GM21737 (cell line): ENCODE results near the gene MYLK2.
"Not testable (repeated sequence)": the region's sequence is repeated elsewhere in the genome, so short reads cannot be mapped to it uniquely, and the experiment has no call there.

Experiments
- ATAC-seq: cut with Tn5 transposase; IDR thresholded peaks from one replicate; pipeline ENCODE4 v1.9.1; 2021; ENCODE audit warnings: mild to moderate bottlenecking, moderate library complexity; ENCODE audit not compliant: unreplicated experiment

The MYLK2 gene

DNA sequence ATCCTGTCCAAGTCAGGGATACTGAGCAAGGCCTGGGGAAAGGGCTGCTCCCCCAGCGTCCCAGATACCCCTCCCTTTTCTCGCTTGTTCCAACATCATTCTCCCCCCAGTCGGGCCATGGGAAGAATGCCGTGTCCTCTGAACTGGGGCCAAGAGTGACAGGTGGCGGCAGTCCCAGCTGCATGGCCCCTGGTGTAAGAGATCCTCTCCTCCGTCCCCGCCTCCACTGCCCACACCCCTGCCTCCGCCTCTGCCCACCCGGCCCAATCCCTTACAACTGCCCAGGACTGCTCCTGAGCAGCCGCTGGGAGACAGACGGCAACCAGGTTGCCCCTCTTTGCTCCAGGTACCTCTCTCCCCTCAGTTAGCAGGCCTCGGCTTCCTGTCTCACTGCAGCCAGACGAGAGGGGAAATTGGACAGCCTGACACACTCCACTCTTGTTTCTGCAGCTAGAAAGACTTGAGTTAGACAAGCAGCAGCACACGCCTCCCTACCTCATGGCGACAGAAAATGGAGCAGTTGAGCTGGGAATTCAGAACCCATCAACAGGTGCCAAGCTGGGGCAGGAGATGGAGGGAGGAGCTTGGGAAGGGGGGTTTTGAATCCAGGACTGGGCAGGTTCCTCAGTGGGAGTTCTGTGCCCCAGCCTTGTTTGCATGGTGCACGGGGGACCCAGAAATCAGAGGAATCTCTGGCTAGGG, at the start of gene MYLK2:
TSS of gene MYLK2 (plus strand) at position 274 of the 702 bp plus-strand sequence. CDS start at position 499, 225 bp downstream.
- no peak for ATAC-seq

DNA sequence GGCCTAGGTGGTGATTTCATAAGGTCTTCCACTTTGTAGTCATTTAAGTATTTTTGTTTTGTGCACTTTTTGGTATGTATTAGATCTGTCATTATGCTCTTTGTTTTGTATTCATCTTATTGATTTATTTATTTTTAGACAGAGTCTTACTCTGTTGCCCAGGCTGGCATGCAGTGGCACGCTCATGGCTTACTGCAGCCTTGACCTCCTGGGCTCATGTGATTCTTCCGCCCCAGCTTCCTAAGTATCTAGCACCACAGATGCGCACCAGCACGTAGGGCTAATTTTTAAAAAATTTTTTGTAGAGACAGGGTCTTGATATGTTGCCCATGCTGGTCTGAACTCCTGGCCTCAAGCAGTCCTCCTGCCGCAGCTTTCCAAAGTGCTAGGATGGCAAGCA, 49.5 kb upstream of the MYLK2 start:
- no peak for ATAC-seq

DNA sequence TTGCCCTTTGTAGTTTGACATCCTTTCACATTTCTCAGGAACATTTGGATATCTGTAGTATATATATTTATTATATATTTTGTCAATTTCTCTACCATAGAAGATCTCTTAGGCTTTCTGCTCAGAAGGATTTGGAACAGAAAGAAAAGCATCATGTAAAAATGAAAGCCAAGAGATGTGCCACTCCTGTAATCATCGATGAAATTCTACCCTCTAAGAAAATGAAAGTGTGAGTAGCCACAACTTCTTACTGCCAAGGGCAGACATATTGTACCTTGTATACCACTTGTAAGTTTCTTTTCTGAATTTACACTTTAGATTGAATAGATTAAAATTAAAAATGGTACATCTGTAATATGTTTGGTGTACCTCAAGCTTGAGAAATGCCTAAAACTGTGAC, 48.9 kb upstream of the MYLK2 start:
- ATAC-seq = no peak

GRCh38 chr20:31774408-31774807, 44.7 kb upstream of the MYLK2 start:
- no peak for ATAC-seq

- no peak for ATAC-seq
These were observed 38.3 kb upstream of the MYLK2 start for GRCh38 chr20:31780839-31781238.

GRCh38 chr20:31781945-31782344, 37.2 kb upstream of the MYLK2 start:
- no peak for ATAC-seq

- no peak for ATAC-seq
These were observed 34.7 kb upstream of the MYLK2 start for GRCh38 chr20:31784354-31785044.

DNA sequence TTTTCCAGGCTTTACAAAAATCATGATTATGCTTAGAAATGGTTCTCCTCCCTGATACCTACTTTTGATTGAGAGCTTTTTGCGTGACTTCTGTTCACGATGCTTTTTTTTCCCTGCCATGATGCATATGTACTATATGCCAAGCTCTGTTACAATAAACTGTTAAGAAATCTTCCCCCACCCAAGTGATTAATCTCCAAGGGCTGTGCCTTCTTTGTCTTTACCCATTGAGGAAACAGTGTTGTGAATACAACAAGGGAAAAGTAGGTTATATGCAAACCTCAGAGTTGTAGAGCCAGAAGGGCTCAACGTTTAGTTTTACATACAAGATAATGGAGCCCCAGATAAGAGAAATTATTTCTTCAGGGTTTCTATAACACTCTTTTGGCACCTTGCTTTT, 34.1 kb upstream of the MYLK2 start:
- ATAC-seq = no peak

- no peak for ATAC-seq
These were observed 30.6 kb upstream of the MYLK2 start for GRCh38 chr20:31788578-31788977.

DNA sequence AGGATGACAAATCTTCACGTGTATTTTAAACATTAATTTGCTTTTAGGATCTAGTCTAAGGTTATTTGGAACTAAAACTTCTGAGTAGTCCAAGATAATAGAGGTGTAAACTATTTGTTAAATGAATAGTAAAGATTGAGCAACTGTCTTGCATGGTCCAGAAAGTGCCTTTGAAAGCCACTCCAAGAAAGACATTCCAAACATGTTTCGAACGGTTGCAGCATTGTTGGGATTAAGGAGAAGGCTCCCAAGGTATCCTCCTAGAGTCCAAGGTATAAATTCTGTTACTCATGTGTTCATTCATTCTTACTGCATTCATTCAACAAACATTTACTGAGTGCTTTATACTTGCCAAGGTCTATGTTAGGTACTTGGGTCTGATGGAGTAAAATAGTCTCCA, 28.8 kb upstream of the MYLK2 start:
- no peak for ATAC-seq

GRCh38 chr20:31797364-31797763, 21.8 kb upstream of the MYLK2 start:
- no peak for ATAC-seq

GRCh38 chr20:31801508-31801907, 17.6 kb upstream of the MYLK2 start:
- no peak for ATAC-seq

DNA sequence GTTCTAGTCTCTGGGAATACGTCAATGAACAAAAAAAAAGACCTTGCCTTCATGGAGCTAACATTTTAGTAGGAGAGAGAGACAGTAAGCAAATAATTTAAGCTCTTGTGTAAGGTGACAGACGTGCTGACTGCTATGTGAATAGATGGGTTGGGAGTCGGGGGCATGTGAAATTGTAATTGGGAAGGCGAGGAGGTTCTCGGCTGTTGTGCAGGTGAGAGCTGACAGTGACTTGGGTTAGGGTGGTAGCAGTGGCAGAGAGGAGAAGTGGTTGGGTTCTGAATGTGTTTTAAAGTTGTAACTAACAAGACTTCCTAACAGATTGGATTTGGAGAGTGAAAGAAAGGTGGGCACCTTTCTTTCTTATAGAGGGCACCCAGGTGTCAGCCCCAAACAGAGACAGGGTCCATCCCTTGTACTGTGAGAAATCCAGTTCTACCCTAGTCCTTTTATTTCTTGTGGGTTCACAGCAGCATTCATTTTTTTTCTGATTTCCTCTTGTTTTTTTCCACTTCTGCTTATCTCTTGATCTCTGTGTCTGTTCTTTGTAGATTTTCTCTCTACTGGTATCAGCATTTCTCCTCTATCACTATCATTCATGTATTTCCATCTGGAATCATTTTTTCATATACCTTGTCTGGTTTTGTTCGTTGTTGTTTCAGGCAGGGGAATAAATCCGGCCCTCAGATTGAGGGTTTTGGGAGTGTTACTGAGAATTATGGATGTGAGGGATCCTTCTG, 15.4 kb upstream of the MYLK2 start:
- ATAC-seq = no peak

- ATAC-seq = no peak
These were observed 12.4 kb upstream of the MYLK2 start for GRCh38 chr20:31806564-31807355.

DNA sequence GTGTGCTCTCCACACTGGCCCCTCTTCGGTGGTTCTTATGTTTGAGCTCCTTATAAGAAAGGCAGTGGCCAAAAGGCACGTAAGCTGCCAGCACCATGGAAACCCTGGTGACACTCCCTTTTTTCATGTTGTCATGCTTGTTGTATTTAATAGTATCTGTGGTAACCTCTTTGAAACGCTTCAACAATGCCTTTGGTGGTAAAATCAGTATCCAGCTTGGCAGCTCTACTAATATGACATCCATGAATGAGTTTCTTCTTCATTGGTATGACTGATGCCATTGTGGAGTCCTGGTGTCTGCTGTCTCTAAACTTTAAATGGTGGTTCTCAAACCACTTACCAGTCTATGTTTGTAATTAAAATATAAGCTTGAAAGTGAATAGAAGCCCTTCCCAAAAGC, 10.7 kb upstream of the MYLK2 start:
- no peak for ATAC-seq

- ATAC-seq = no peak
These were observed 9.5 kb upstream of the MYLK2 start for GRCh38 chr20:31809661-31810060.

GRCh38 chr20:31811198-31811597, 8.0 kb upstream of the MYLK2 start:
- no peak for ATAC-seq

GRCh38 chr20:31811796-31812728, 7.1 kb upstream of the MYLK2 start:
- ATAC-seq = no peak

- no peak for ATAC-seq
These were observed 5.5 kb upstream of the MYLK2 start for GRCh38 chr20:31813611-31814010.

DNA sequence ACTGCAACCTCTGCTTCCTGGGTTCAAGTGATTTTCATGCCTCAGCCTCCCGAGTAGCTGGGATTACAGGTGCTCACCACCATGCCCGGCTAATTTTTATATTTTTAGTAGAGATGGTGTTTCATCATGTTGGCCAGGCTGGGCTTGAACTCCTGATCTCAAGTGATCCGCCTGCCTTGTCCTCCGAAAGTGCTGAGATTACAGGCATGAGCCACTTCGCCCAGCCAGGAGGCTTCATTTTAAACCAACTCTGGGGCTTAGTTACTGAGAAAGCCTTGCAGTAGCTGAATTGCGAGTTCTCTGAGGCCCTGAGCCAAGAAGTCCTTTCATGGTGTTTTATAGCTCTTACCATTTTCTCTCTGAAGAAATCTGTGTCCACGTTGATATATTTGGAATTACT, 5.0 kb upstream of the MYLK2 start:
- ATAC-seq = not testable (repeated sequence)
